Activated T-helper 17 cell treated with anti-CD3 and anti-CD28 coated beads, Interleukin-2, amount 50 U/mL, for 72 hours (primary cell): ENCODE results near the gene AGAP4. TPM values are rescaled to one million over a fixed set of nuclear protein-coding genes. Genes with fewer than 3 reads are reported as not detected.
"Not testable (repeated sequence)": the region's sequence is repeated elsewhere in the genome, so short reads cannot be mapped to it uniquely, and the experiment has no call there.

Source experiments
- ATAC-seq: fragments of 150-1000 bp; cut with Tn5 transposase; replicated peaks from 2 replicates; pipeline ENCODE4 v1.10.0; 2021; ENCODE audit warnings: mild to moderate bottlenecking, moderate library complexity
- H3K27ac Mint-ChIP-seq: one replicate; pipeline ENCODE4 v1.8.0; 2022; ENCODE audit warnings: mixed read lengths
- H3K27me3 Mint-ChIP-seq: one replicate; pipeline ENCODE4 v1.8.0; 2022; ENCODE audit warnings: mixed read lengths
- H3K36me3 Mint-ChIP-seq: one replicate; pipeline ENCODE4 v1.8.0; 2022; ENCODE audit warnings: low read depth, mild to moderate bottlenecking, mixed read lengths
- H3K4me1 Mint-ChIP-seq: one replicate; pipeline ENCODE4 v1.8.0; 2022; ENCODE audit warnings: mixed read lengths
- H3K4me3 Mint-ChIP-seq: one replicate; pipeline ENCODE4 v1.8.0; 2022; ENCODE audit warnings: mild to moderate bottlenecking, mixed read lengths
- H3K9me3 Mint-ChIP-seq: one replicate; pipeline ENCODE4 v1.8.0; 2022; ENCODE audit warnings: mixed read lengths
- total RNA-seq, 2 donors: library from RNA; stranded (reverse); gene quantifications; one replicate each; pipeline ENCODE4 v1.2.3, GENCODE V29; 2022

Gene AGAP4
- total RNA-seq, 2 donors from 2014 or later = 13.2 to 16.1 TPM

DNA sequence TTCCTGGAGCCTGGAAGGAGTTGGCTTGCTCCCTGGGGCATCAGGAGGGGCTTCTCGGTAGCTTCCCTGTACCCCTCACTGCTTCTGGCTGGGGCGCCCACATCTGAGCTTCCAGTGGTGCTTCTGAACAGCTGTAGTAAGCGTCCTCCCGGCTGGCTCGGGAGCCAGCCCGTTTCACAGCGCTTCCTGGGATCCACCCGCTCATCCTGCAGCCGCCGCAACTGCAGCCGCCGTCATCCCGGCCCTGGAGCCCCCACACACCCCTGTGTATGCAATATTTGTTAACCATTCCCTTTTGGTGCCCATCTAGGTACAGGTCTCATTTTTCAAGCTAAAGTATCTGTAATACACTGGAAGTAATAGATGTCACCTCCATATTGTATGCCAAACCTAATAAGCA lies 34.3 kb downstream of the AGAP4 start:
- not testable (repeated sequence) for H3K9me3 Mint-ChIP-seq, ATAC-seq, H3K27me3 Mint-ChIP-seq, H3K4me3 Mint-ChIP-seq, H3K4me1 Mint-ChIP-seq, H3K36me3 Mint-ChIP-seq, H3K27ac Mint-ChIP-seq

DNA sequence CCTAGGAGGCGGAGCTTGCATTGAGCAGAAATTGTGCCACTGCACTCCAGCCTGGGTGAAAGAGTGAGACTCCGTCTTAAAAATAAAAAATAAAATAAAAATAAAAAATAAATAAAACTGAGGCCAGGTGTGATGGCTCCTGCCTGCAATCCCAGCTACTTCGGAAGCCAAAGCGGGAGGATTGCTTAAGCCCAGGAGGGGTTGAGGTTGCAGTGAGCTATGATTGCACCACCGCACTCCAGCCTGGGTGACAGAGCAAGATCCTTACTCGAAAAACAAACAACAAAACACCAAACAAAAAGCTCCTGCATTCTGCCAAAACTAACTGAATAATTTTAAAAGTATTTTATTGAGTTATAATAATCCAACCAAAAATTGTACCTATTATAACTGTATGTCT lies 36.2 kb downstream of the AGAP4 start:
- Mint-ChIP-seq H3K27ac (no peak overlapping the region), H3K9me3 (no peaks in the 10 kb centered on the region), H3K4me1 (no peaks in the 10 kb centered on the region), H3K27me3 (peaks cover 5% of the 10 kb centered on the region), H3K4me3 (no peak overlapping the region), H3K36me3 (no peaks in the 10 kb centered on the region)
- no peak for ATAC-seq

DNA sequence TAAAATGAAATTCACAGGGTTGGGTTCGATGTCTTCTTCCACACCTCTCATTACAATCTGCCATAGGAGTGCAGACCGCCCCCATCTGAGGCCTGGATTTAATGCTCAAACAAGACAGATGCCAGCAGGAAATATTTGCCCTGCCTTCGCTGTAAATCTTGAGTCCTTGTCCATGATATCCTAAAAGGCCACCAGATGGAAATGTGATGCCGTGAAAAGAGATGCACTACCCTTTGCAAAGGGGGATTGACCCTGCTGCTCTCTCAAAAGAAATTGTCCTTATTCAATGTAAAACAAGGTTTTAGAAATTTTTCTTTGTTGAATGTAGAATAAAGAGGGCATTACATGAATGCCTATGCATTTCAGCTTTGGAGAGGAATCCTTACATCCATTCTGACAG lies 37.5 kb downstream of the AGAP4 start:
- Mint-ChIP-seq H3K27ac (no peak overlapping the region), H3K36me3 (no peaks in the 10 kb centered on the region), H3K4me3 (no peak overlapping the region), H3K4me1 (no peaks in the 10 kb centered on the region), H3K9me3 (no peaks in the 10 kb centered on the region), H3K27me3 (peaks cover 5% of the 10 kb centered on the region)
- no peak for ATAC-seq

DNA sequence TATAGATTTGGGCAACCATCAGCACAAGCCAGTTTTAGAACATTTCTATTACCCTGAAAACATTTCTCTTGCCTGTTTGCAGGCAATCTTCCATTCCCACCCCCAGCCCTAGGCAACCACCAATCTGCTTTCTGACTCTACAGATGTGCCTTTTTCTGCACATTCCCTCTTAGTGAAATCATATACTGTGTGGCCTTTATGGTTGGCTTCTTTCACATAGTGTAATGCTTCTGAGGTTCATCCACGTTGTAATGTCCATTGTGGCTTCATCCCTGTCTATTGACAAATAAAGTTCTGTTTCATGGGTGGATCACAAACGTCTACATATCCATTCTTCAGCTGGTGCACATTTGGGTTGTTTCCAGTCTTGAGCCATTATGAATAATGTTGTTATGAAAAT lies 42.3 kb downstream of the AGAP4 start:
- not testable (repeated sequence) for H3K36me3 Mint-ChIP-seq, H3K27me3 Mint-ChIP-seq, H3K4me1 Mint-ChIP-seq, H3K27ac Mint-ChIP-seq, H3K9me3 Mint-ChIP-seq, H3K4me3 Mint-ChIP-seq, ATAC-seq

DNA sequence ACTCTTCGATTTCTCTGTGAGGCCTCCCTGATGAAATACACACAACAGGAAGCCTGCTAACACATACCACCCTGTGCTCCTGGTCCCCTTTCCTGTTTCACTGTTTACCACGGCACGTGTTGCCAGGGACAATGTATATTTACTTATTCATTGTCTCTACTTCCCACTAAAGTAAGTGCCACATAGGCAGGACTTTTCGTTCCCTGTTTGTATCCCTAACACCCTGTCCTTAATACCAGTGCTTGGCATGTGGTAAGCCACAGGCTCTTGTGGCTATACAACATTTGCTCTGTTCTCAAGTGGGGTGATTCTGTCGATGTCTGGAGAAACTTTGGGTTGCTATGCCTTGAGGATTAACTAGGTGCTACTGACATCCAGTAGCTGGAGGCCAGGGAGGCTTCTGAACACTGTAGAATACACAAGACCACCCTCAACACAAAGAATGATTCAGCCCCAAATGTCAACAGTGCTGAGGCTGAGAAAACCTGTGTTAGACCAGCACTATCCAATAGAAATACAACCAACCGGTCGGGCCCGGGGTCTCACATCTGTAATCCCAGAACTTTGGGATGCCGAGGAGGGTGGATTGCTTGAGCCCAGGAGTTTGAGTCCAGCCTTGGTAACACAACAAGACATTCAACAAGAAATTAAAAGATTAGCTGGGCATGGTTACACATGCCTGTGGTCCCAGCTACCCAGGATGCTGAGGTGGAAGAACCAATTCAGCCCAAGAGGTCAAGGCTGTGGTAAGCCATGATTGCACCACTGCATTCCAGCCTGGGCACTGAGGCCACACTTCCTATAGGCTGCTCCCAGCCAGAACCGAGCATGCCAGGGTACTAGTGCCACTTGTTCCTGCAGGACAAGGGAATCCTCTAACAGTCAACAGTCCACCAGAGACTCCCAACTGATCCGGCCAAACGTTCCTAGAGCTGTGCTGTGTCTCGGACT lies 44.0 kb downstream of the AGAP4 start:
- H3K4me3 Mint-ChIP-seq, H3K27me3 Mint-ChIP-seq, H3K9me3 Mint-ChIP-seq, H3K4me1 Mint-ChIP-seq, H3K36me3 Mint-ChIP-seq, H3K27ac Mint-ChIP-seq, ATAC-seq: not testable (repeated sequence)

DNA sequence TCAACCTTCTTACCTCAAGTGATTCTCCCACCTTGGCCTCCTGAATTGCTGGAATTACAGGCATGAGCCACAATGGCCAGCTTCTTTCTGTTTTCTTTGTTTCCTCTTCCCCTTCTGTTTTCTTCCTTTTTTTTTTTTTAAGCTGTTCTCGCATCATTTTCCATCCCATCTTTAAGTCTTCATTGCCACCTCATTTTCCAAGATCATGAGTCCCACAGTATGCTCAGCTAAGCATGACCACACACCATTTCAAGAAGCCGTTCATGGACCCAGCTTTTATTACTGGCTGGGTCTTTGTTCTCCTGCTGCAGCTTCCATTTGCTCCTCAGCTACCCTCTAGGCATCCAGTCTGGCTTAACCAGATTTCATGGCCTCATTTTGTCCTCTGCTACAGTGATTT lies 52.5 kb downstream of the AGAP4 start:
- peaks cover 53% of the 10 kb centered on the region for H3K36me3 Mint-ChIP-seq
- ATAC-seq, H3K4me1 Mint-ChIP-seq, H3K9me3 Mint-ChIP-seq, H3K27me3 Mint-ChIP-seq, H3K4me3 Mint-ChIP-seq, H3K27ac Mint-ChIP-seq: not testable (repeated sequence)

DNA sequence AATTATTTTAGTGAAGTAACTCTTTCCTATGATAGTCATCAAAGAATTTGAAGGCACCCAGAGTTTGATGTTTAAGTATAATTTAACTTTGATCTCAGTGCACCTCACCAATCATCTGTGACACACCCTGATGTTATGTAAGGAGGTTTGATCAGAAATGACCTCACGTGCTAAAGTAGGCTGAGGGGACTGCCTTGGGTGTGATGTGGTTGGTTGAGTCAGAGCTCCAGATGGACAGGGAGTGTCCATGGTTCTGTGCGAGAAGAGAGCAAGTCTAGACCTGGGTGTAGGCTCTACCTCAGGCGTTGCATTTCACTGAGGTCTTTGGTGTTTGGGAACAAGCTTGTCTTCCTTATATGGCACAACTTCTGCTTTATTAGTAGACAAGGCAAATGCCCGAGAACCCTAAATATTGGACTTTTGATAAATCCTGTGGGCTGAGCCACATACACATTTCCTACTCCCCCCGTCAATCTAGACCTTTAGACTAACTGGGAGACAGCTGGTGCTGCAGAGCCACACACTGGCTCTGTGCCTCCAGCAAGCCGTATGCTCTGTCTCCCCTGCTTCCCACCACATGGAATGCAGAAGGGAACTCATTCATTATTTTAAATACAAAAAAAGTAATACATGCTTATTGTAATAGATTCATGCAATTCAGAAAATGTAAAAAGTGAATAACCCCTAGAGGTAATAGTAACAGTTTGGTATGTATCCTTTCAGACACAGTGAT lies 56.4 kb downstream of the AGAP4 start:
- ATAC-seq, H3K4me3 Mint-ChIP-seq, H3K9me3 Mint-ChIP-seq, H3K27ac Mint-ChIP-seq, H3K27me3 Mint-ChIP-seq, H3K4me1 Mint-ChIP-seq: not testable (repeated sequence)
- H3K36me3 Mint-ChIP-seq = peaks cover 81% of the 10 kb centered on the region

DNA sequence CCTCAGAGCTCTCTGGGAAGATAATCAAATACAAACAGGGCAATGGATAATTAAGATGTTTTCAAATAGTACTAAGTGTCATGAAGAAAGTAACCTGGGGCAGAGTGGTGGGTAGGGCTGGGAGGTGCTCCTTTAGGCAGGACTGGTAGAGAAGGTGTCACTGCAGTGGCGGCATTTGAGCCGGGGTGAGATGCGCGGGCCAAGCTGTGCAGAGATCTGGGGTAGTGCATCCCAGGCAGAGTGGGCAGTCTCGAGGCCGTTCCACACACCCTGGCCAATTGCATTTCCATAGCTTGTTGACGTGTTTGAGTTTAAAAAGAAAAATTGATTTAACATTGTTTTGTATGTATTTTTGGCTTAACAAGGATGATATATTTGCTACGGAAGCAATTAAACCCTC lies 57.3 kb downstream of the AGAP4 start:
- H3K36me3 Mint-ChIP-seq = peaks cover 89% of the 10 kb centered on the region
- not testable (repeated sequence) for H3K27me3 Mint-ChIP-seq, H3K27ac Mint-ChIP-seq, H3K4me1 Mint-ChIP-seq, ATAC-seq, H3K9me3 Mint-ChIP-seq, H3K4me3 Mint-ChIP-seq

DNA sequence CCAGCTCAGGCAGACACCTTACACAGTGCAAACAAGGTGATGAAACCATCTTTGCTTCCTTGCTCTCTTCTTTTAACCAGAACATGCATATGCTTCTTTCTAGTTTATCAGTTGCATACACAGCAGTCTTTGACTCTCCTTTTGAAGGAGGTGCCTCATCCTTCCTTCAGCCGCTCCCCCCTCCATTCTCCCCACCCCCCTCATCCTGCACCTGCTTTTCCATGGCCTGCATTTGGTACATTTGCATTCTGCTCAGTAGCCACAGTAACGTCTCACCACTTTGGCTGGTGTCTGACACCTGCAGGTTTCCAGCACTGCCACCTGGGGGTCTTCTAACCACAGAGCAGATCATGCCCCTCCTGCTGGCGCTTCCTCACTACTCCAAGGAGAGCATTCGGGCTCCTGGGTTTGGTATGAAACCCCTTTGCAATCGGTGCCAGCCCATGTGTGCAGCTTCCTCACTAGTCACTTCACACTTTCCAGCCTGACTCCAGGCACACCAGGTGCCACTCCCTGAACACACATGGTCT lies 60.0 kb downstream of the AGAP4 start:
- not testable (repeated sequence) for H3K27ac Mint-ChIP-seq, H3K4me3 Mint-ChIP-seq, ATAC-seq, H3K9me3 Mint-ChIP-seq, H3K4me1 Mint-ChIP-seq, H3K27me3 Mint-ChIP-seq
- H3K36me3 Mint-ChIP-seq = peaks cover 70% of the 10 kb centered on the region

DNA sequence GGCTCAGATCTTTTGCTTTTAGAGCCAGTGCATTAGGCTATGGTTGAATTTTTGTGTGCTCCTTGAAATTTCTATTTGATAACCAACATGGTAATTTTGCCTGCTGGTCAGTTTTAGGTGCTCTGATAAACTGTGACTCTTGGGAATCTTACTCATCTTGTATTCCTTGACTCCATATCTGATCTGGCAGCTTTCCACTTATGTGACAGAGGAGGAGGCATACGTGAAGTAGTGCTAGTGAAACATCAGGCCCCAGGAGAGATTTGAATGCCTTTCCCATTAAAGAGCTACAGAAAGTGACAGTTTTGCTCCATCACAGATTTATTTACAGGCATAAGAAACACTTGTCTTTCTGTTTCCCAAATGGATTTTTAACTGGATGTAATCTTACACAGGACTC lies 61.1 kb downstream of the AGAP4 start:
- H3K9me3 Mint-ChIP-seq, H3K4me3 Mint-ChIP-seq, H3K27me3 Mint-ChIP-seq, H3K27ac Mint-ChIP-seq, H3K4me1 Mint-ChIP-seq, ATAC-seq: not testable (repeated sequence)
- H3K36me3 Mint-ChIP-seq = peaks cover 59% of the 10 kb centered on the region

Other genes starting within 250 kb of the AGAP4 start
- 10 to 100 TPM in 1 of 2 donors, 1 to 10 TPM in 1; 7.2 to 16.4 TPM for gene ZFAND4, start 174.7 kb downstream of the AGAP4 start, total RNA-seq
- gene WASHC2C, start 120.2 kb downstream of the AGAP4 start, total RNA-seq = 10 to 100 TPM; 33.8 to 43.3 TPM
- 10 to 100 TPM; 32.0 to 86.0 TPM for gene TIMM23, start 125.0 kb upstream of the AGAP4 start, total RNA-seq
- 100 to 1,000 TPM in 1 of 2 donors, 10 to 100 TPM in 1; 74.0 to 114 TPM for gene NCOA4, start 183.1 kb upstream of the AGAP4 start, total RNA-seq
- not detected for gene MSMB, start 198.8 kb upstream of the AGAP4 start, total RNA-seq